ENCODE results near the gene CHST3. TPM values are rescaled to one million over a fixed set of nuclear protein-coding genes. Genes with fewer than 3 reads are reported as not detected.

The CHST3 gene
- total RNA-seq, 1 experiment from 2014 or later = 6.1 TPM

DNA sequence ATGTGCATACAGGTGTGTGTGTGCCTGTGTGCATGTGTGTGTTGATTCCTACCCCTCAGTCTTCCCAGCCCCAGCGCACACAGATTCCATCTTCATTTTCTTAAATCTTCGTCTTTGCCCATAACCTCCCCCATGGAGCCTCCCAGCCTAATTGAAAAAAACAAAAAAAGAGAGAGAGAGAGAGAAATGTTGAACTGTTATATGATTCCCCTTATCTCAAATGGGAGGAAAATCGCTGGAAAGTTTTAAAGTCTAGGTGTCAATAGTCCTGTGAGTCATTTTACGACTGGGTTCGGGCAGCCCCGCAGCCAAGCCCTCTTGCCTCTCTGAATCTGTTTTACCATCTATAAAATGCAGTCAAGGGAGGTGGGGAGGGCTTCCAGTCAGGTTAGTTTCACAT, 63.3 kb downstream of the CHST3 start:
- Mint-ChIP-seq H3K9me3 (no peaks in the 10 kb centered on the region), H3K27me3 (ENCODE audit: low read depth) (peaks cover 6% of the 10 kb centered on the region), H3K4me1 (no peaks in the 10 kb centered on the region), H3K4me3 (no peak overlapping the region), H3K36me3 (ENCODE audit: insufficient read depth in 1 of 3, low read depth in 3 of 3) (no peaks in the 10 kb centered on the region), H3K27ac (no peak overlapping the region)
- no peak overlapping the region for H3K4me2 ChIP-seq (ENCODE audit: insufficient read depth, insufficient read length, low read length)
- no peaks in the 10 kb centered on the region for H4K20me1 ChIP-seq (ENCODE audit: control insufficient read depth, insufficient read depth, insufficient read length)
- no peaks in the 10 kb centered on the region for H3K9me3 ChIP-seq (ENCODE audit: control insufficient read depth, low read depth, low read length)
- H2AK5ac ChIP-seq (ENCODE audit: insufficient read length, low read length) = no peak overlapping the region
- no peak overlapping the region for H2BK12ac ChIP-seq (ENCODE audit: insufficient read length, low read depth, low read length)
- H2BK5ac ChIP-seq (ENCODE audit: insufficient read length, low read length) = no peak overlapping the region
- no peaks in the 10 kb centered on the region for H3K79me1 ChIP-seq (ENCODE audit: insufficient read depth, low read depth, low read length, poor library complexity, severe bottlenecking)
- no CpG with 5 or more reads among the region's 6 CpGs for WGBS (ENCODE audit: extremely low coverage, insufficient read length, low lambda C conversion rate)
- H2BK120ac ChIP-seq (ENCODE audit: low read depth, low read length, poor library complexity, severe bottlenecking) = no peak overlapping the region
- TF ChIP-seq, protein P1, sequence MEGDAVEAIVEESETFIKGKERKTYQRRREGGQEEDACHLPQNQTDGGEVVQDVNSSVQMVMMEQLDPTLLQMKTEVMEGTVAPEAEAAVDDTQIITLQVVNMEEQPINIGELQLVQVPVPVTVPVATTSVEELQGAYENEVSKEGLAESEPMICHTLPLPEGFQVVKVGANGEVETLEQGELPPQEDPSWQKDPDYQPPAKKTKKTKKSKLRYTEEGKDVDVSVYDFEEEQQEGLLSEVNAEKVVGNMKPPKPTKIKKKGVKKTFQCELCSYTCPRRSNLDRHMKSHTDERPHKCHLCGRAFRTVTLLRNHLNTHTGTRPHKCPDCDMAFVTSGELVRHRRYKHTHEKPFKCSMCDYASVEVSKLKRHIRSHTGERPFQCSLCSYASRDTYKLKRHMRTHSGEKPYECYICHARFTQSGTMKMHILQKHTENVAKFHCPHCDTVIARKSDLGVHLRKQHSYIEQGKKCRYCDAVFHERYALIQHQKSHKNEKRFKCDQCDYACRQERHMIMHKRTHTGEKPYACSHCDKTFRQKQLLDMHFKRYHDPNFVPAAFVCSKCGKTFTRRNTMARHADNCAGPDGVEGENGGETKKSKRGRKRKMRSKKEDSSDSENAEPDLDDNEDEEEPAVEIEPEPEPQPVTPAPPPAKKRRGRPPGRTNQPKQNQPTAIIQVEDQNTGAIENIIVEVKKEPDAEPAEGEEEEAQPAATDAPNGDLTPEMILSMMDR (conservative IDR thresholded peaks at IDR 0.05) = no peak
- DNase-seq = no peak
- no peak overlapping the region for H2AFZ ChIP-seq (ENCODE audit: low read length)
- H3K23me2 ChIP-seq (ENCODE audit: insufficient read length, low read depth, low read length, poor library complexity, severe bottlenecking) = no peaks in the 10 kb centered on the region
- no peak overlapping the region for H2BK20ac ChIP-seq (ENCODE audit: low read depth, low read length, poor library complexity, severe bottlenecking)
- no peak overlapping the region for H4K5ac ChIP-seq (ENCODE audit: insufficient read length, low read depth, low read length)
- H4K8ac ChIP-seq (replicated peaks; ENCODE audit: insufficient read length, low read depth, low read length) = no peak overlapping the region
- H3K4me1 ChIP-seq (ENCODE audit: insufficient read depth, low read length) = no peaks in the 10 kb centered on the region
- no peak overlapping the region for H4K91ac ChIP-seq (ENCODE audit: insufficient read length, low read depth, low read length)
- no peak overlapping the region for H3K9ac ChIP-seq (ENCODE audit: extremely low read depth, insufficient read length, low read length)
- no peak overlapping the region for H3T11ph ChIP-seq (ENCODE audit: low read length)
- H3K27ac ChIP-seq (ENCODE audit: insufficient read length, low read depth, low read length) = no peak overlapping the region
- H3K27me3 ChIP-seq (ENCODE audit: insufficient read depth, low read length) = no peaks in the 10 kb centered on the region
- H3K79me2 ChIP-seq (ENCODE audit: insufficient read depth, low read length) = no peaks in the 10 kb centered on the region; the same call in 1 of the 2 replicates
- H3K56ac ChIP-seq (ENCODE audit: insufficient read length, low read depth, low read length) = no peak overlapping the region
- no peak overlapping the region for H3K18ac ChIP-seq (ENCODE audit: insufficient read length, low read depth, low read length)
- no peak overlapping the region for H3K23ac ChIP-seq (ENCODE audit: insufficient read length, low read depth, low read length)
- no peak overlapping the region for H2BK15ac ChIP-seq (ENCODE audit: low read depth, low read length)
- no peak overlapping the region for H3K4ac ChIP-seq (ENCODE audit: low read depth, low read length)
- H3K14ac ChIP-seq (ENCODE audit: insufficient read depth, low read length) = no peak overlapping the region

All from H9 (cell line).